Thyroid gland (tissue), 4 donors: Measurements from ENCODE around the gene TP63.

Experiments
- CTCF ChIP-seq, 6 experiments: fragments of 200-600 bp in 3 of 6; fragments of 450-650 bp in 3 of 6; sonication (generic) in 3 of 6; IDR thresholded peaks; one replicate each; pipeline ENCODE4 v1.5.1; 2016 to 2019; ENCODE audit warnings: antibody characterized with exemption in 6 of 6, mild to moderate bottlenecking in 2 of 6, inconsistent platforms in 1 of 6, moderate library complexity in 1 of 6
- POLR2A ChIP-seq, 2 donors: fragments of 450-650 bp; IDR thresholded peaks; one replicate each; pipeline ENCODE4 v1.6.1; 2017; ENCODE audit warnings: antibody characterized with exemption in 2 of 2, mild to moderate bottlenecking in 2 of 2, moderate library complexity in 1 of 2

- TF ChIP-seq CTCF (IDR thresholded peaks at IDR 0.05) (no peak), POLR2A (IDR thresholded peaks at IDR 0.05) (no peak)
Measured at GRCh38 chr3:189718215-189718614, 87.0 kb downstream of the TP63 start.
